ENCODE measurements around the gene SNTG2. TPM values are rescaled to one million over a fixed set of nuclear protein-coding genes. Genes with fewer than 3 reads are reported as not detected.

Gene SNTG2
- total and polyA plus RNA-seq, 2 donors (not counting 3 experiments of a cell fraction or from before 2014, with no cell fraction given), result not detected

- BruUV-seq (replicated peaks), result no TSS peak
Observed at GRCh38 chr2:1310202-1310601, 359.6 kb downstream of the SNTG2 start.

More at GRCh38 chr2:1310202-1310601, 359.6 kb downstream of the SNTG2 start:
- no peak overlapping the region for H3K4me3 ChIP-seq (replicated peaks in 1 of 3; ENCODE audit: insufficient read depth in 1 of 3, low read depth in 1 of 3, low read length in 3 of 3)
- H3K27ac ChIP-seq (ENCODE audit: insufficient read depth, low read depth, low read length), result no peak overlapping the region
- no peaks in the 10 kb centered on the region for H3K36me3 ChIP-seq (ENCODE audit: control insufficient read depth in 2 of 2, extremely low read depth in 1 of 2, insufficient read depth in 2 of 2, low read length in 2 of 2)
- intact Hi-C loops (cut with micrococcal nuclease) (no loop called here), dilution Hi-C loops (cut with MboI; ENCODE audit: extremely low pct_ligation_motif_present, low sequenced_read_pairs) (no loop called here)
- no peaks in the 10 kb centered on the region for H3K9me1 ChIP-seq (replicated peaks; ENCODE audit: control insufficient read depth, extremely low read depth, insufficient read depth, low read length)
- no peaks in the 10 kb centered on the region for H4K20me1 ChIP-seq (replicated peaks; ENCODE audit: control insufficient read depth, extremely low read depth, insufficient read depth, low read length)
- TF ChIP-seq CTCF (IDR thresholded peaks at IDR 0.05; ENCODE audit: extremely low read depth in 1 of 2, insufficient read depth in 1 of 2, low read depth in 1 of 2, low read length in 2 of 2) (no peak), GATA2 (IDR thresholded peaks at IDR 0.05; ENCODE audit: insufficient read depth, insufficient read length, low read depth, low read length) (no peak), POLR2A (IDR thresholded peaks at IDR 0.05; ENCODE audit: low read depth, low read length) (no peak), EZH2 (IDR thresholded peaks at IDR 0.05; ENCODE audit: borderline replicate concordance, low read depth, low read length, severe bottlenecking) (no peak), MYC (IDR thresholded peaks at IDR 0.05; ENCODE audit: low read depth, low read length) (no peak), JUN (IDR thresholded peaks at IDR 0.05; ENCODE audit: borderline replicate concordance, insufficient read depth, insufficient read length, low read depth) (no peak), POLR2AphosphoS5 (IDR thresholded peaks at IDR 0.05; ENCODE audit: insufficient read depth, low read depth, low read length) (no peak), MAX (IDR thresholded peaks at IDR 0.05; ENCODE audit: insufficient read depth, insufficient read length) (no peak), FOS (IDR thresholded peaks at IDR 0.05; ENCODE audit: borderline replicate concordance, insufficient read depth, low read length) (no peak)
- H3K9ac ChIP-seq (replicated peaks; ENCODE audit: extremely low read depth, insufficient read depth, low read length), result no peak overlapping the region
- no peak overlapping the region for H3K4me2 ChIP-seq (ENCODE audit: insufficient read depth, low read length)
- H3K27me3 ChIP-seq (ENCODE audit: control insufficient read depth in 2 of 2, insufficient read depth in 2 of 2, low read length in 2 of 2), result no peaks in the 10 kb centered on the region
- FAIRE-seq, result no peak
- H3K4me1 ChIP-seq (ENCODE audit: control insufficient read depth, extremely low read depth, insufficient read depth, low read length), result no peaks in the 10 kb centered on the region
- ChIA-PET CTCF (no interaction called here), POLR2A (no interaction called here)
- no peaks in the 10 kb centered on the region for H3K79me2 ChIP-seq (ENCODE audit: control insufficient read depth, insufficient read depth, low read length)
- H2AFZ ChIP-seq (ENCODE audit: low read depth, low read length), result no peak overlapping the region
- H3K9me3 ChIP-seq (replicated peaks; ENCODE audit: control insufficient read depth, insufficient read depth, low read length), result peaks cover 5% of the 10 kb centered on the region
- no peak for DNase-seq (ENCODE audit: low read depth, low spot score)
